OCI-LY1 (cell line): ENCODE data around the gene UST.
"Not testable (repeated sequence)": the region's sequence is repeated elsewhere in the genome, so short reads cannot be mapped to it uniquely, and the experiment has no call there.

Experiments used
- H2AFZ ChIP-seq: fragments of 200-600 bp; sonication (generic), shearing (Covaris generic); 2 replicates; pipeline ENCODE4 v1.6.0; 2014; ENCODE audit warnings: antibody characterized with exemption, mild to moderate bottlenecking, low read length
- H3F3A ChIP-seq: fragments of 200-600 bp; sonication (generic), shearing (Covaris generic); 2 replicates; pipeline ENCODE4 v1.6.0; 2014; ENCODE audit warnings: mild to moderate bottlenecking, antibody characterized with exemption, low read length, moderate library complexity; ENCODE audit not compliant: insufficient read depth
- H3K27ac ChIP-seq: fragments of 200-600 bp; sonication (generic); 2 replicates; pipeline ENCODE4 v1.5.1; 2014; ENCODE audit warnings: low read length, mixed run types, mild to moderate bottlenecking, low read depth; ENCODE audit not compliant: poor library complexity, severe bottlenecking
- H3K27me3 ChIP-seq: fragments of 200-600 bp; sonication (generic); 2 replicates; pipeline ENCODE4 v1.6.0; 2014; ENCODE audit warnings: antibody characterized with exemption, mild to moderate bottlenecking, low read length, moderate library complexity; ENCODE audit not compliant: insufficient read depth
- H3K36me3 ChIP-seq: fragments of 200-600 bp; sonication (generic); 2 replicates; pipeline ENCODE4 v1.6.1; 2014; ENCODE audit warnings: mild to moderate bottlenecking, antibody characterized with exemption, low read length, moderate library complexity, mixed read lengths; ENCODE audit not compliant: insufficient read depth
- H3K4me1 ChIP-seq: fragments of 200-600 bp; sonication (generic); 2 replicates; pipeline ENCODE4 v1.5.1; 2014; ENCODE audit warnings: mild to moderate bottlenecking, low read length, moderate library complexity; ENCODE audit not compliant: insufficient read depth, severe bottlenecking
- H3K4me2 ChIP-seq: fragments of 200-600 bp; sonication (generic), shearing (Covaris generic); 2 replicates; pipeline ENCODE4 v1.6.1; 2014; ENCODE audit warnings: low read length
- H3K4me3 ChIP-seq: fragments of 200-600 bp; sonication (generic); 2 replicates; pipeline ENCODE4 v1.5.1; 2014; ENCODE audit warnings: low read length, low read depth, mild to moderate bottlenecking, mixed read lengths; ENCODE audit not compliant: poor library complexity, severe bottlenecking
- H3K79me2 ChIP-seq: fragments of 200-600 bp; shearing (Covaris generic); 2 replicates; pipeline ENCODE4 v1.6.1; 2016; ENCODE audit warnings: mixed run types, low read length, mixed read lengths; ENCODE audit not compliant: insufficient read depth
- H3K9ac ChIP-seq: fragments of 200-600 bp; sonication (generic), shearing (Covaris generic); 2 replicates; pipeline ENCODE4 v1.6.1; 2014; ENCODE audit warnings: mild to moderate bottlenecking, low read length, mixed read lengths
- H3K9me2 ChIP-seq: fragments of 200-600 bp; sonication (generic), shearing (Covaris generic); 2 replicates; pipeline ENCODE4 v1.6.1; 2014; ENCODE audit warnings: low read depth, mild to moderate bottlenecking, low read length, mixed read lengths
- H3K9me3 ChIP-seq: fragments of 200-600 bp; shearing (Covaris generic); 2 replicates; pipeline ENCODE4 v1.6.1; 2014; ENCODE audit warnings: low read length, mixed read lengths
- H4K20me1 ChIP-seq: fragments of 200-600 bp; sonication (generic), shearing (Covaris generic); 2 replicates; pipeline ENCODE4 v1.6.0; 2016; ENCODE audit warnings: mild to moderate bottlenecking, low read length; ENCODE audit not compliant: insufficient read depth
- CTCF ChIP-seq: fragments of 200-600 bp; sonication (generic), shearing (Covaris generic); IDR thresholded peaks from 2 replicates; pipeline ENCODE4 v1.5.1; 2017; ENCODE audit warnings: mild to moderate bottlenecking, antibody characterized with exemption, low read length, moderate library complexity, mixed read lengths
- EZH2 ChIP-seq: fragments of 200-600 bp; sonication (generic), shearing (Covaris generic); IDR thresholded peaks from 2 replicates; pipeline ENCODE4 v1.8.0; 2017; ENCODE audit warnings: borderline replicate concordance, mixed run types, mild to moderate bottlenecking, antibody characterized with exemption, low read length, moderate library complexity, mixed read lengths

UST gene

GRCh38 chr6:148874698-148875293, 128.0 kb downstream of the UST start:
- Histone ChIP-seq H3K79me2 (no peaks in the 10 kb centered on the region), H3K9me2 (no peaks in the 10 kb centered on the region), H3K4me3 (no peak overlapping the region), H3K27ac (no peak overlapping the region), H3K4me1 (no peaks in the 10 kb centered on the region), H3K9me3 (no peaks in the 10 kb centered on the region), H3K27me3 (no peaks in the 10 kb centered on the region), H3F3A (no peaks in the 10 kb centered on the region), H3K9ac (no peak overlapping the region), H3K4me2 (no peak overlapping the region), H3K36me3 (no peaks in the 10 kb centered on the region), H4K20me1 (no peaks in the 10 kb centered on the region), H2AFZ (no peak overlapping the region)
- no peak for TF ChIP-seq EZH2

DNA sequence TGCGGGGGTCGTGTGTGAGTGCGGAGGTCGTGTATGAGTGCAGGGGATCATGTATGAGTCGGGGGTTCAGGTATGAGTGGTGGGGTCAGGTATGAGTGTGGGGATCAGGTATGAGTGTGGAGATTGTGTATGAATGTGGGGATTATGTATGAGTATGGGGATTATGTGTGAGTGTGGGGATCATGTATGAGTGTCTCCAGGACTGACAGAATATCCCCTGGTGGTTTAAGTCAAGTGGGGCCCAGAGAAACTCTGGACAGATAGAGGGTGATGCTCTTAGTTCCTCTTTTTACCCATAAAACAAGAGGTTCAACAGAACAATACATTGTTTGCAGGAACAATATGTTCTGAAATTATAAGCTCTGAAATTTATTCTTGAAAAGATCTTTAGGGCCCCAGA, 131.9 kb downstream of the UST start:
- Histone ChIP-seq H3K79me2 (no peaks in the 10 kb centered on the region), H3K4me1 (no peaks in the 10 kb centered on the region), H3K9me2 (no peaks in the 10 kb centered on the region), H3K4me2 (no peak overlapping the region), H4K20me1 (no peaks in the 10 kb centered on the region), H3F3A (no peaks in the 10 kb centered on the region), H2AFZ (no peak overlapping the region), H3K36me3 (no peaks in the 10 kb centered on the region), H3K27me3 (peaks cover 4% of the 10 kb centered on the region; the same call in 1 of the 2 replicates), H3K4me3 (no peak overlapping the region), H3K9ac (no peak overlapping the region), H3K9me3 (no peaks in the 10 kb centered on the region), H3K27ac (no peak overlapping the region)
- TF ChIP-seq CTCF: no peak
- TF ChIP-seq EZH2: no peak

- not testable (repeated sequence) for H4K20me1 ChIP-seq, H3K79me2 ChIP-seq, H3K36me3 ChIP-seq, H3K9me3 ChIP-seq, H3K4me1 ChIP-seq, H3K9ac ChIP-seq, H3K27ac ChIP-seq, H2AFZ ChIP-seq, H3K9me2 ChIP-seq, H3F3A ChIP-seq, H3K4me3 ChIP-seq, H3K4me2 ChIP-seq, H3K27me3 ChIP-seq
Observed at GRCh38 chr6:148880742-148881141, 133.9 kb downstream of the UST start.

GRCh38 chr6:148881593-148882311, 134.9 kb downstream of the UST start:
- H3K9me2 ChIP-seq: no peaks in the 10 kb centered on the region
- peaks cover 4% of the 10 kb centered on the region; the same call in 1 of the 2 replicates for H3K27me3 ChIP-seq
- H2AFZ ChIP-seq: no peak overlapping the region
- no peaks in the 10 kb centered on the region for H3K79me2 ChIP-seq
- no peaks in the 10 kb centered on the region for H4K20me1 ChIP-seq
- H3K9me3 ChIP-seq: no peaks in the 10 kb centered on the region
- no peak for TF ChIP-seq CTCF
- no peak for TF ChIP-seq EZH2
- H3F3A ChIP-seq: no peaks in the 10 kb centered on the region
- H3K27ac ChIP-seq: no peak overlapping the region
- no peak overlapping the region for H3K9ac ChIP-seq
- no peak overlapping the region for H3K4me2 ChIP-seq
- no peaks in the 10 kb centered on the region for H3K4me1 ChIP-seq
- no peak overlapping the region for H3K4me3 ChIP-seq
- H3K36me3 ChIP-seq: no peaks in the 10 kb centered on the region
